CMK (cell line): ENCODE data around the gene ABHD16B.

Experiments used
- DNase-seq: peaks from one replicate; pipeline ENCODE4 v3.0.0-alpha.2; 2010; ENCODE audit warnings: low read depth

ABHD16B gene

GRCh38 chr20:63895952-63896263 is 34.6 kb downstream of the ABHD16B start:
- no peak for DNase-seq

DNA sequence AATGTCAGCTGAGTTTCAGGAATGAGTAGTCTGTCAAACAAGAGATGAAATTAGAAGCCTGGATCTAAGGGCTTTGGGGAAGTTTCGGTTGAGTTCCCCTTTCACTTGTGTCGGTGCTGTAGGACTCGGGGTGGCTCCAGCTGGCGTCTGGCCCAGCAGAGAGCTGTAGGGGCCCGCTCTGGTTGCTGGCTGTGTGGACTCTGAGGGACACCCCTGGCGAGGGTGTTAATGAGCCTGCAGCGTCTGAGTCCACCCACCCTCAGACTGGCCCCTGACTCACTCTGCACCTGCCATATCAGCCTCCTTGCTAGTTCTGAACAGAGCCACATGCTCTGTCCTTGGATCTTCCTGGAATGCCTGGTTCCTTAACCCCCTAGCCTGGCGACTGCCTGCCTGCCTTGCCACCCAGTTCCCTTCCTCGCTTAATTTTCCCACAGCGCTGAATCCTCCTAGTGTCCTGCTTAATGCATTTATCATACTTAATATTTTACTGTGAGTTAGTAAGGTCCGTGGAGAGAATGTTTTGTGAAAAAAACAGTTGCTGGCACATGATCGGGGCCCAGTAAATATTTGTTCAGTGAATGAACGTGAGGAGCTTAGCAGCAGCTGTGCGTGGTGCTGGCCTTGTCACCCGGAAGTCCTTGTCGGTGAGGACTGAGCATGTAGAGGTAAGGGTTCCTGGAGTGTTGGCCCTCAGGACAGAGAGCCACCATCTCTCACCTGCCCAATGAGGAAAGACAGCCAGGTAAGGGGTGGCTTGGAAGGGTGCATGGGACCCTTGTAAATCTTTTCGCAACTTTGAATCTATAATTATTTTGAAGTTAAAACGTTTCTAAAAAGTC is 35.2 kb downstream of the ABHD16B start:
- DNase-seq, result no peak

DNA sequence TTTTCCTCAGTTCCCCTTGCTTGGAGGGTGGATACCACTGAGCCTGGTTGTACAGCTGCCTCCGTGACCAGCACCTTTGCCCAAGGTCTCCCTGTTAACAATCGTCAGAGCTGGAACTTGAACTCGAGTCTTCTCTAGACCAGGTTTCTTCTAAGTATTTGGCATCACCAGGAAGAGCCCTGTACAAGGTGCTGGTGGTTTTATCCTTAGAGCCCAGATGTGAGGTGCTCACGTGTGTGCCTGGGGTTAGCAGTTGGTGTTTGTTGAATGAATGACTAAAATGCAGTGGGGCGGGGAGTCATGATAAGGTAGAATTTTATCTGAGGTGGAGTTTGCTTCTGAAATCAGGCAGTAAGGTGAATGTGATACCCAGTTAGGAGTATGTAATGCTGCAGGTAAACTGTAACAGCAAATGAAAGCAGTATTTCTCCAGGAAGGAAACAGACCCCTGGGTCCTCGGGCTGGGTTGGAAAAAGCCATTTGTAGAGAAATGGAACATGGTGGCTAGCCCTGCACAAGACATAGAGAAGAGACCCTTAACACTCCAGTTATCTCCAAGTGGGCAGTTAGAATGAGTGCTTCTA is 36.8 kb downstream of the ABHD16B start:
- no peak for DNase-seq

- DNase-seq, result no peak
These were observed 37.7 kb downstream of the ABHD16B start for GRCh38 chr20:63898882-63899558.

DNA sequence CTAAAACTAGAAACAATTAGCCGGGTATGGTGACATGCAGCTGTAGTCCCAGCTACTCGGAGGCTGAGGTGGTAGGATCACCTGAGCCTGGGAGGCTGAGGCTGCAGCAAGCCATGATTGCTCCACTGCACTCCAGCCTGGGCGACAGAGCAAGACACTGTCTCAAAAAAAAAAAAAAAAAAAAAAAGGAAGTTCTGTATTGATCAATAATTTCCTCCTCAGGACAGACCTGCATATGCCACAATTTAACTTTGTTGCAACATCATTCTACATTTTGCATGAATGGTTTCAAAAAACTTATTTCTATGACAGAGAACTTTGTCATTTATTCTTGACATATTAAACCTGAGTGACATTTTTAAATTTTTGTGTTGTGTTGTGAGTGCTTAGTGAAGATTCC is 39.1 kb downstream of the ABHD16B start:
- DNase-seq, result no peak

GRCh38 chr20:63903796-63904561 is 42.7 kb downstream of the ABHD16B start:
- no peak for DNase-seq

GRCh38 chr20:63908008-63908682 is 46.8 kb downstream of the ABHD16B start:
- no peak for DNase-seq

DNA sequence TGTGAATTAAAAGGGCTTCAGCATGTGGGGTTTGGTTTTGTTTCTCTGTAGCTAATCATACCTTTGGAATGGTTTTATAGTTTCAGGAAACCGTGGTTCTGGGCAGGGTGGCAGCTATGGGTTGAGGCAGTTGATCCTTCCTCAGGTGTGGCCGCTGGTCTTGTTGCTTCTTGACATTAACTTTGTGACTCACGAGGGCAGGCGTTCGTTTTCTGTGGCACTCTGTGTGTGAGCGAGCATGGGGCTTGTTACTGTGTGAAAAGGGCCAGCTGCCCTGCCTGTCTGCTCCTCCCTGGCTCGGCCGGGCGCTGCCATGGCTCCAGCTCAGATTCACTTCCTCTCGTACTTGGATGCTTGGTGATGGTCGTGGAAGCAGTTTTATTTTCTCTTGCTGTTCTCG is 49.9 kb downstream of the ABHD16B start:
- DNase-seq, result no peak
